HUDEP-2 (cell line): ENCODE measurements around the gene WASF2.
A peak's percentile ranks its signal among the peaks of the same experiment; 100 is the strongest.
"Not testable (repeated sequence)": the region's sequence is repeated elsewhere in the genome, so short reads cannot be mapped to it uniquely, and the experiment has no call there.

Experiments
- DNase-seq, 76 experiments: peaks; one replicate each; lab custom pipeline; 2025; ENCODE audit not compliant: unreplicated experiment in 76 of 76; lab: John Stamatoyannopoulos, UW

WASF2 gene

DNA sequence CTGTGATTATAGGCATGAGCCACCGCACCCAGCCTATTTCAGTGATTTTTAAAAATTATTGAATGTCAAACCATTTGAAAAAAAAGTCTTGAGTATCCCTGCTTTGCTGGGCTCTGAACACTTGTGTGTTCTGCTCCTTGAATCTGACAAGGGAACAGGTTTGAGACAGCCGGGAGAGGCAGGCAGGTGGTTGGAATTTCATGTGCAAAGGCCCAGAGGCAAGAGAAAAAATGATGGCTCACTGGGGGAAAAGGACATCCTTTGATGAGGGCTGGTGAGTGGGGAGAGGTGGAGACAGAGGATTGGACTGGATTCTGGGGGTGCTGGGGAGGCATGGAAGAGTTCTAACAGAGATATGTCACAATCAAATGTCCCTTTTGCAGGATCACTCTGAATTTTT is 13.1 kb upstream of the WASF2 start:
- DNase-seq: no peak

DNA sequence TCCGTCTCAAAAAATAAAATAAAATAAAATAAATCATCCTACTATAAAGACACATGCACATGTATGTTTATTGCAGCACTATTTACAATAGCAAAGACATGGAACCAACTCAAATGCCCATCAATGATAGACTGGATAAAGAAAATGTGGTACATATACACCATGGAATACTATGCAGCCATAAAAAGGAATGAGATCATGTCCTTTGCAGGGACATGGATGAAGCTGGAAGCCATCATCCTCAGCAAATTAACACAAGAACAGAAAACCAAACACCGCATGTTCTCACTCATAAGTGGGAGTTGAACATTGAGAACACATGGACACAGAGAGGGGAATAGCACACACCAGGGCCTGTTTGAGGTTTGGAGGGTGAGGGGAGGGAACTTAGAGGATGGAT is 11.2 kb upstream of the WASF2 start:
- DNase-seq: not testable (repeated sequence)

- no peak for DNase-seq
Measured at GRCh38 chr1:27499142-27499541, 9.2 kb upstream of the WASF2 start.

DNA sequence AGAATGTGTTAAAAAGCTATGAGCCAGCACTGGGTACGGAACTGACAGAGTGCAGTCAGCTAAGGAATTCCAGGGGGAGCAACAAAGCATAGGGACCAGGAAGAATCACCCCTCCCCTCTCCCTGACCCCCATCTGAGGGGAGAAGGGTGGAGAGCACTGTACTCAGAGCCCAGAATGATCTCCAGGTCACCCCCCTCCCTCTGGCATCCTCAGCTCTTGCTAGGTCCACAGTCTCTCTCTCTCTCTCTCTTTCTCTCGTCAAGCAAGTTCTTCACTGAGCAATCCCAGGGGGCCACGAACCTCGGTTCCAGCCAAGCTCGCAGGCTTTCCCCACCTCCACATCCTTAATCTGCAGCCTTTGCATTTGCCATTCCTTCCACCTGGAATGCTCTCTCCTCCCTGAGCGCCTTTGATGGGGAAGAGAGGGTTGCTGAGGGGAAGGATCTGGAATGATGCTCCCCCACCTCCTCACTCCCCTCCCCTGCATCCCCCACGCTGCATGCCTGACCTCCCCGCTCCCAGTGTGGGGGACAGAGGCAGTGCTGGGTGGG is 6.7 kb upstream of the WASF2 start:
- DNase-seq: no peak

- DNase-seq: no peak
Measured at GRCh38 chr1:27492796-27493195, 2.8 kb upstream of the WASF2 start.

DNA sequence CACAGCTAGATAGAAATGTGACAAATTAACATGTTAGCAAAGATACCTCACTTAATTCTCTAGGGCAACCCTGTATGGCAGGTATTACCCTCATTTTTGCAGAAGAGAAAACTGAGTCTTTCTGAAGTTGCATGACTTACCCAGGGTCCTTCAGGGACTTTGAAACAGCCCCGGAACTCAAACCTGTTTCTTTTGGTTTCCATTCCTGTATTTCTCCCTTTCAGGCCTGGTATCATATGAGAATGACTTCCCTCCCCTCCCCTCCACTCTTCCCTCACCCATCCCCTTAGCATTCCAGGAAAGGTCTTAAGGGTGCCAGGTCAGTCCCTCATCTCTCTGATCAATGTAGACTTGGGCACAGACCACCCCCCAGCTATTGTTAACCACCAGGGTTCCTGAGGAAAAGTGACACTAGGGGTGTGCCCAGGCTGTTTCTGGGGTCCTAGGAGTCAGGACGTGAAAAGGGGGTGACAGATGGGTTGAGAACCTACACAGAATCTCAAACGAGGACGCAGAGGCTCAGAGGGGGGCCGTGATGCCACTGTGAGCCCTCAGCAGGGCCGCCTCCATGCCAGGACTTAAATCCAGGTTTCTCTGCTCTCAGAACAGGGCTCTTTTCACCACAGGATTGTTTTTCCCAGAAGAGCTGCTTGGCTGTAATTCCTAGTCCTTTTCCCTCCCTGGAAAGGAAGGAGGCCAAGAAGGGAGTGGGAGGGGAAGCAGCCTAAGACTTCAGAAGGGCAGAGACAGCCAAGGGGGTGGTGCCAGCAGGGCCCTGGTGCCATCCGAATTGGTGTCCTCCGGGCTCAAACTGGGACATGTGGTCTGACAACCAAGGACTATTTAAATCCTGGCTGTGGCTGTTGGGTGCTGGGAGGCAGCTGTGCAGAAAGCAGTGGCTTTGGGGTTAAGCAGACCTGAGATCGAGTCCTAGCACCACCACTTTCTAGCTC is 2.1 kb upstream of the WASF2 start:
- no peak for DNase-seq

DNA sequence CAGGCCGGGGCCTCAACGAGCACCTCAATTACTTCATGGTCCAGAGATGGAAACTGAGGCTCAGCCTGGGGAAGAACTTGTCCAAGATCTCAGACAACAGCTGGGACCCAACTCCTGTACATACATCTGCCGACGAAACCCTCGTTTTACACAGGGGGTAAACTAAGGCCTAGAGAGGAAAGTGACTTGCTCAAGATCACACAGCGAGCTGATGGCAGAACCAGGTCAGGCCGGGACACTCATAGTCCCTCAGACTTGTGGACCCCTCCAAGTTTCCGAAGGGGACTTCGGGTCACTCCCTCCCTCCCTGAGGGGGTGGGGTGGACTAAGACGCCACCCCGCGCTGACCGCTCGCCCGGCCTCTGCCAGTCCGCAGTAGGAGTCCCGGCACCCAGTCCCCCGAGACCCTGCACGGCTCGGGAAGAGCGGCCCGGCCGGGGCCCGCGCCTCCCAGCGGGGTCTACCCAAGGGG is 430 bp downstream of the WASF2 start:
- DNase-seq: peak in 9 of 76 experiments; percentile 8 to 72 (median 42)

DNA sequence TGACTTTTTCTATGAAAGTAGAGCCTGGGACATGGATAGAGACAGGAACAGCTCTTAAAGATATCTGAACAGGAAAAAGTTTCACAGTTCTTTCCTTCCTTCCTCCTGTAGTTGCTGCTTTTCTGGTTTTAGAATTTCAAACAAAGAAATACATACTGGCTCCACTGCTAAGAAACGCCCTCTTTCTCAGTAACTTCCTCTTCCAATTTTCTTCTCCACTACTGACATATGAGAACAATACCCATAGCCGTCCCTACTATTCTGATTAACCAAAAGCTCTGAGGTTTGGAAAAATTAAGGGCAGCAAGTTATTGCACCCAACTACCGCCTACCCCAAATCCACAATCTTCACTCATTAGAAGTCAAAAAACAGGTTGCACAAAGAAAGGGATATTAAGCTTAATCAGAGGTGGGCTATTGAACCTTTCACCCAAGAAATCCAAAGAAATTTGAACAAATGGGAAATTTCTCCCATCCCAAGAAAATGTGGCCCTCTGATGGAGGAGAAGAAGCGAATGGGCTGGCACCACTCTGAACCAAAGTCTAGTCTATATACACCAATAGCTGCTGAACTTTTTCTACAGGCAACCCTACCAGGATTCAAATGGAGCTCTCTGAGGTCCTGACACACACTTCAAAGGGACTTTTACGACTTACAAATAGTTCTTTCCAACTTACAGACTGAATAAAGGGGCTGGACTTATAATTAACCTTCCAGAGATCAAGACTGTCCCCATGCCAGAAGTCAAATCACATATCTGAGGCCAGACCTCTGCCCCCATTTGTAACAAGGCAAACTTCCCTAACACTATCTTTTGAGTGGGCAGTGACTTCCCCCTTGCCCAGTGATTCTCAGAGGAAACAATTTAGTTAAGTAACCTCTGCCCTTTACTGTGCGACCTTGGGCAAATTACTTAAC is 1.7 kb downstream of the WASF2 start:
- peak in 11 of 76 experiments; percentile 7 to 37 (median 20) for DNase-seq

- no peak for DNase-seq
Measured at GRCh38 chr1:27485363-27485762, 4.6 kb downstream of the WASF2 start.

GRCh38 chr1:27483659-27484058 is 6.3 kb downstream of the WASF2 start:
- DNase-seq: no peak

- DNase-seq: no peak
Measured at GRCh38 chr1:27481994-27482620, 7.9 kb downstream of the WASF2 start.

GRCh38 chr1:27478098-27478497 is 11.9 kb downstream of the WASF2 start:
- DNase-seq: no peak

DNA sequence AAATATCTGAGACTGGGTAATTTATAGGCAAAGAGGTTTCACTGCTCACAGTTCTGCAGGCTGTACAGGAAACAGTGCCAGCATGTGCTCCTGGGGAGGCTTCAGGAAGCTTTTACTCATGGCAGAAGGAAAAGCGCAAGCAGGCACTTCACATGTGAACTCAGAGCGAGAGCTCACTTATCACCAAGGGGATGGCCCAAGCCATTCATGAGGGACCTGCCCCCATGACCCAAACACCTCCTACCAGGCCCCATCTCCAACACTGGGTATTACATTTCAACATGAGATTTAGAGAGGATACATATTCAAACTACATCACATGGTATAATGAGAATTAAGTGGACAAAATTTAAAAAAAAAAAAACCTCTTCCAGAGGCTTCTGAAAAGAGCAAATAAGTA is 13.7 kb downstream of the WASF2 start:
- DNase-seq: no peak

DNA sequence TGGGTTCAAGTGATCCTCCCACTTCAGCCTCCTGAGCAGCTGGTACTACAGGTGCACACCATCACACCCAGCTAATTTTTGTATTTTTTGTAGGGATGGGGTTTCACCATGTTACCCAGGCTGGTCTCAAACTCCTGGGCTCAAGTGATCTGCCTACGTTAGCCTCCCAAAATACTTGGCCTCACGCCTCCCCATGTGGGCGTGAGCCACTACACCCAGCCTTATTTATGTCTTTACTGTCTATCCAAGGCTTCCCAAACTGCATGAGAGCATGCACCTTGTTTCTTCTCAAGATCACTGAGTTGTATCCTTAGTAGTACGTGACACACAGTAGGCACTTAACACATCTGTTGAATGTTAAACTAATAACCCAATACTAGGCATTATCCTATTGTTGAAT is 14.2 kb downstream of the WASF2 start:
- DNase-seq: peak in 11 of 76 experiments; percentile 1 to 25 (median 7)

DNA sequence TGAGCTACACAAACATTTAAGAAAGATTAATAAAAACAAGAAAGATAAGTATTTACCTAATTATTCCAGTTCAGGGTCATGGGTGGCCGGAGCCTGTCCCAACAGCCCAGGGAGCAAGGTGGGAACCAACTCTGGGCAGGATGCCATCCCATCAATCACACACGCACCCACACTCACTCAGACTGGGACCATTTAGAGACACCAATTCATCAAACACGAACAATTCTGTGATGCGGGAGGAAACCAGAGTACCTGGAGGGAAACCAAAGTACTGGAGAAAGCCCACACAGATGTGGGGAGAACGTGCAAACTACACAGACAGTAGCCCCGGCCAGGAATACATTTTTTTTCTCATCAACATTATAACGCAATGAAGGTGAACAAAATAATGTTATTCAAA is 16.2 kb downstream of the WASF2 start:
- DNase-seq: no peak

- not testable (repeated sequence) for DNase-seq
Measured at GRCh38 chr1:27472098-27472497, 17.9 kb downstream of the WASF2 start.

- DNase-seq: no peak
Measured at GRCh38 chr1:27471477-27471876, 18.5 kb downstream of the WASF2 start.

- DNase-seq: no peak
Measured at GRCh38 chr1:27469334-27469733, 20.6 kb downstream of the WASF2 start.

DNA sequence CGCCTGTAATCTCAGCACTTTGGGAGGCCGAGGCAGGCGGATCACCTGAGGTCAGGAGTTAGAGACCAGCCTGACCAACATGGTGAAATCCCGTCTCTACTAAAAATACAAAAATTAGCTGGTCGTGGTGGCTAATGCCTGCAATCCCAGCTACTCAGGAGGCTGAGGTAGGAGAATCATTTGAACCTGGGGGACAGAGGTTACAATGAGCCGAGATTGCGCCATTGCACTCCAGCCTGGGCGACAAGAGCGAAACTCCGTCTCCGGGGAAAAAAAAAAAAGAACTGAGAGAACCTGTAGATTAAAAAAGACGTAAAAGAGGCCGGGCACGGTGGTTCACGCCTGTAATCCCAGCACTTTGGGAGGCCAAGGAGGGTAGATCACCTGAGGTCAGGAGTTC is 21.6 kb downstream of the WASF2 start:
- DNase-seq: not testable (repeated sequence)

GRCh38 chr1:27464926-27465647 is 24.9 kb downstream of the WASF2 start:
- DNase-seq: no peak
